NCI-H2081 treated with DMSO at 0.1 percent for 48 hours (cell line): ENCODE results near the gene CPLX1.
"Not testable (repeated sequence)": the region's sequence is repeated elsewhere in the genome, so short reads cannot be mapped to it uniquely, and the experiment has no call there.

Experiments used
- DNase-seq: peaks from one replicate; lab custom pipeline; 2025; lab: John Stamatoyannopoulos, UW

Gene CPLX1

DNA sequence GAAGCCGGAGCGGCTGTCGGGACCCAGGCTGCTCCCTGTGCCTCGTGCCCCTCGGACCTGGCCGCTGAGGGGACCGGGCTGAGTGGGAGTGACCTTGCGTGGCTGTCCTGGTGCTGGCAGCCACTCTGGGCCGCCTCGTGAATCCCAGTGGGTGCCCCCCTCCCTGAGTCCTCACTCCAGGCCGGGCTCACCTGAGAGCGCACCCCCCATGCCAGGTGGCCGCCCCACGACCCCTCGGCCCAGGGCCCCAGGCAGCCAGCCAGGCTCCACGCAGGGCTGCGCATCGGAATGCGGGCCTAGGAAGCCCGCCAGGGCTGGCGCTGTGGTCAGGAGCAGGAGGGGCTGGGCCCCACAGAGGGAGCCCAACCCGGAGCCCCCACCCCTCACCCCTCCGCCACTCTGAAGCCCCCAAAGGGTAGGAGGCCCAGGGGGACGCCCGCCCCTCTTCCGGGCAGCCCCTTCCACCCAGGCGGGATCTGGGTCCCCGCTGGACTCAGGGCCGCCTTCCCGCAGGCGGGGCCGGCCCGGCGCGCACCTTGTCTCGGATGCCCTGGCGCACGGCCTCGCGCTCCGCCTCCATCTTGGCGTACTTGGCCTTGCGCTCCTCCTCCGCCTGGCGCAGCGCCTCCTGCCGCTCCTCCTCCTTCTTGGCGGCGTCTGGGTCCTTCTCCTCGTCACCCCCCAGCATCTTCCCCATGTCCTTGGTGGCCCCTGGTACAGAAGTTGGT lies 33.9 kb downstream of the CPLX1 start:
- no peak for DNase-seq

DNA sequence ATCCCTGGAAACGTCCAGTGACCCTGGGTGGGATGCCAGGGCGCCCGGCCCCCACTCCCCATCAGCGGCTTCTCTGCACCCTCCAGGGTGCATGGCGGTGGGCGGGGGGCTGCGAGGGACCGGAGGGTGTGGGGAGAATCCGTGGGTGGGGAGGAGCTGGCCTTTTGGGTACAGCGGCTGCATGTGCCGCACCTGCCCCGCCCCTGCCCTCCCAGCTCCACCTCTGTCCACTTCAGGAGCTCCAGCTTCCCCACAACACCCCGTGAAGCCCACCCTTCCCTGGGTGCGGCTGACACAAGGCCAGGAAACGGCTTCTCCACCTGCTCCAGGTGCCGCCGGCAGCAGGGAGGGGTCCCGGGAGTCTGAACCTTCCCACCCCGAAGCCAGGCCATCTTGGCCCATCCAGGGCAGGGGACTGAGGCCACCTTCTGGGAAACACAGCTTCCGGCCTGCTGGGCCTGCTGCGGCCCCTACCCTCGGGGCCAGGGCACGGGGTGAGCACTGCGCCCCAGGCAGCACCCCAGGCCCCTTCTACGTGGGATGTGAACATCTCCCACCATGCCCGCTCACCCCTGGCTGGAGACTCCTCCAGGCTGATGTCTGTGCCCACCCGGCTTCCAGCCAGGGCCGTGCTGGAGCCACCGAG lies 34.6 kb downstream of the CPLX1 start:
- DNase-seq = no peak

DNA sequence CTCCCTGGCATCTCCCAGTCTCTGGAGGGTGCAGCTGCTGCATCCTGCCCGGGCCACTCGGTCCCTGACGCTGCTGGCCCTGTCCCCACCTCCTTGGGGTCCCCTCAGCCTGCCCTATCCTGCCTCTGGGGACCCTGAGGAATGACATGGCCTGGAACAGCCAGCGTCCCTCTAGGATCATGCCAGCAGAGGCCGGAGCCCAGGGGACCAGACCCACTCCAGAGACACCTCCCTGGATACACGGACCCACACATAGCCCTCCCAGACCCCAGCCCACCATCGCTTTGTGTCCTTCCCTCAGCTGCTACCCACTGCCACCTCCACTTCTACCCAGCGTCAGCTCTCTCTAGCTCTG lies 35.5 kb downstream of the CPLX1 start:
- DNase-seq = no peak

DNA sequence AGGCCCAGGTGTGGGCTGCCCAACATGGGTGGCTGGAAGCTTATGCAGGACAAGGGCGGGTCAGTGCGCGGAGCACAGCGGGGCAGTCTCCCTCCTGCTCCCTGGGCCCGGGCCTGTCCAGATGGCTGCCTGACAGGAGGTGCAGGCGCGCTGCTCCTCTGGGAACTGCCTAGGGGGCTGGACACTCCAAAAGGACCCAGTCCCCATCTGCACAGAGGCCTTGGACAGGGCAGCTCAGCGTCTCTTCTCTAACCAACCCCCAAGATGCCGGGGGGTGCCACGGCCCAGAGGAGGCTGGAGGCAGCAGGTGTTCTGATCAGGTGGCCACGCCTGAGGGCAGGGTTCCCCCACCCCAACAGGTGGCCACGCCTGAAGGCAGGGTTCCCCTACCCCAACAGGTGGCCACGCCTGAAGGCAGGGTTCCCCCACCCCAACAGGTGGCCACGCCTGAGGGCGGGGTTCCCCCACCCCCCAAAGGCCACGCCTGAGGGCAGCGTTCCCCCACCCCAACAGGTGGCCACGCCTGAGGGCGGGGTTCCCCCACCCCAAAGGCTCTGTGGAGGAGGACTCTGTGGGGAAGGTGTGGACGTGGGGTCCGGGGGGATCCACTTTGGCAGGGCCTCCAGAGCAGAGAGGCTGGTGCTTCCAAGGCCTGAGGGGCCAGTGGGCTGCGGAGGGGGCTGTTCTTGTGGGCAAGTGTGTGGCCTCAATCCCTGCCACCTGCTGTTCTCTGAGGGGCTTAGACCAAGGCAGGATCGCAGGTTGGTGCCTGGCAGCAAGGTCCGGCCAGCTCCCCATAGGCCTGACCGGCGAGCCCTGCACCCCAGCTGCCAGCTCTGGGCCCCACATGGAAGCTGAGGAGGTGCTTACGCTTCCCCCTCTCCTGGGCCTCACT lies 36.1 kb downstream of the CPLX1 start:
- DNase-seq = no peak

DNA sequence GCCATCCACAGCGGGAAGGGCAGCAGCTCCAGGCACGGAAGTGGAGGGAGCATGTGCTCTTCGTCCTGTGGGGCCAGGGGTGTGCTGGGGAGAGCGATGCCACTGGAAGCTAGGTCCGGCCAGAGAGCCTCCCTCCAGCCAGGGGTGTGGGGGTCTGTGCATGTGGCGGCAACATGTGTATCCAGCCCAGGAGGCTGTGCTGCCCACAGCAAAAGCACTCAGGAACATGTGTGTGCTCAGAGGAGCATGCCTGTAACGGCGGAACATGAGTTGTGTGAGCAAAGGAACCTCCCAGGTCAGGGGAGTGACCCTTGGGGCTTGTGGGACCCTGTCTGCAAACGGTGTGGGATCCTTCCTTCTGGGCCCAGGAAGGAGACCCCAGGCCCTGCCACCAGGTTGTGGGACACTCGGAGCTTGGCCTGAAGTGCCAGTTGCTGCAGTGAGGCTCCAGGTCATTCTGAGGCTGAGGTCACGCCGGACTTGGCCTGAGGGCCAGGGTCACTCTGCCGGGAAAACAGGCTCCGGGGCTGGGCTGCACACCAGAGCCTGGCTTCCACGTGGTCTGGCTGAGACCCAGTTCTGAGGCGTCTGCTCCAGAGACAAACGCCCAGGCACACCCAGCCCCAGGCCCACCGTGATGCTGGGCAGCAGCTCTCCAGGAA lies 37.2 kb downstream of the CPLX1 start:
- DNase-seq = no peak

DNA sequence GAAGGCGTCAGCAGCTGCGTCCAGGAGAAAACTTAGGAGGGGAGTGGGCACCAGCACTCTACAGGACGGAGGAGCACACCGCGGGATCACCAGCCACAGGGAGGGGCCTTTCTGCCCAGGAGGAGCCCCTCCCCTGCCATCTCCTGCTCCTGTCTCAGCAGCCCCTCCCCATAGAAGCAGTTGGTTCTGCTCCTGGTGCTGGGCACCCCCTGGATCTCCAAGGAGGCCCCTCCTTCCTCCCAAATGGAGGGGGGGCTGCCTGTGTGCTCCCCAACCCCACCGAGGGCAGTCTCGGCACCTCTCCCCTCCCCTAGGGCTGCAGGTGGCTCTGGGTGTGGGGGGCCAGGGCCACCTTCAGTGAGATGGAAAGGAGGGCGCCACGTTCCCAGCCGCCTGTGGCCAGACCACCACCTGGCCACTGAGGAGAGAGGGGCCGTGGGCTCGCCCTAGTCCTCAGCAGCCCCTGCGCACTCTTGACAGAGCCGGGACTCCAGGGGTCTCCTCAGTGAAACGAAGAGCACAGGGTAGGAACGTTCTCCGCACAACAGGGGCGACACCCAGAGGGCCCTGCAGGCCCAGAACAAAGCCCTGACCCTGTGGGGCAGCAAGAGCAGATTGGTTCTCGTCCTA lies 37.8 kb downstream of the CPLX1 start:
- no peak for DNase-seq

DNA sequence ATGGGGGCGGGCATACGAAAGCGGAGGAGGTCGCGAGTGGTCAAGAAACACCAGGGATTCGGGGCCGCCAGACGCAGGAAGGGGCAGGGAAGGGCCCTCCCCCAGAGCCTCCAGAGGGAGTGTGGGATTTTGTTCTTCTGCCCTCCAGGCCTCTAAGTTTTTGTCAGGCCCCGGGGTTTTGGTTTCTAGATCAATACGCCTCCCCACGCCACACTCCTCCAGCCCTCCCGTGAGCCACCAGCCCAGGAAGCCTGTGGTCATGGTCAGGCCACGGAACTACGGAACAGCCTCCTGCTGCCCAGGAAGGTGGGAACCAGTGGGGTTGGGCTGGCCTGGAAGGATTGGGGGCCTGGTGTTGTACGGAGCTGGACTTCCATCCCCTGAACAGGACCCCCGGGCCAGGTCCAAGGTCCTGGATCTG lies 38.4 kb downstream of the CPLX1 start:
- DNase-seq = no peak

DNA sequence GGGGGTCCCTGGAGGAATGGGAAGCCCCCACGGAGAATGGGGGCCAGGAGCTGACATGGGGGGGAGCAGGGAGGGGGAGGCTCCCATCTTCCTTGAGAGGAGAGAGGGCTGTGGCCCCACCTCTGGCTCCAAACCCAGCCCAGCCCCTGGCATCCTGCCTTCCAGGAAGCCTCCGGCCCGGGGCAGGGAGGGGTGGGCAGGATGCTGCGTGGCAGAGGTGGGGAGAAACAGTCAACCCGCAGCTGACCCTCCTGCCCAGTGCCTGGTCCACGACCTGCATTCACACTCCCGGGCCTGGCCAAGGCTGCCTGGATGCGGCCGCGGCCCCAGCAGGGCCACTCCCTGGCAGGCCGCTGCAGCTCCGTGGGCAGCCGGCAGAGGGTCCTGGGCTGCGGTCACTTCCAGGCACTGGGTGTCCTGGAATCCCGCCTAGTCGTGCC lies 39.0 kb downstream of the CPLX1 start:
- no peak for DNase-seq

DNA sequence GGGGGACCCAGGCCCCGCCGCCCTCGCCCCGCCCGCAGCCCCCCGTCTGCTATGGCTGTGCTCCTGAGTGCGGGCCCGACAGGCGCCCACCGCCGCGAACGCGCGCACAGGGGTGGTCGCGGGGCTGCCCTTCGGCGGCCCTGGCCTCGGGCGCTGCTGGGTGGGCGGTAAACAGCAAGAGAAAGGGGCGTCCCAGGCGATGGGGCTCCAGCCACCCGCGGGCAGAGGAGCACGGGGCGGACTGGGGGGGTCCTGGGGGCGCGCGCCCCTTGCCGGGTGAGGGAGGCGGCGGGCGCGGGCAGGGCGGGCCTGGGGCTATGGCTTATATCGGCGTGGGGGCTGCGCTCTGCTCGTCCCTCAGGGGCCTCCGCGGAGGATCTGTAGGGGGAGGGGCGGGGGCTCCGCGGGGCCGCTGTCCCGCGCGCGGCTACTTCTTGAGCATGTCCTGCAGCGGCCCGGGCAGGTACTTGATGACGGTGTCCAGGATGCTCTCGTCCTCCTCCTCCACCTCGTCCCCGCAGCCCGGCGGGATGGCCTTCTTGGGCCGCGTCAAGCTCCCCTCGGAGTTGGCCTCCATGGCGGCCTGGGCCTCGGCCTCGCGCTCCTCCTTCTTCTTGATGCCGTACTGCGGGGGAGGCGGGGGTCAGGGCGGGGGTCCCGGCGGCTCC lies 39.7 kb downstream of the CPLX1 start:
- no peak for DNase-seq

DNA sequence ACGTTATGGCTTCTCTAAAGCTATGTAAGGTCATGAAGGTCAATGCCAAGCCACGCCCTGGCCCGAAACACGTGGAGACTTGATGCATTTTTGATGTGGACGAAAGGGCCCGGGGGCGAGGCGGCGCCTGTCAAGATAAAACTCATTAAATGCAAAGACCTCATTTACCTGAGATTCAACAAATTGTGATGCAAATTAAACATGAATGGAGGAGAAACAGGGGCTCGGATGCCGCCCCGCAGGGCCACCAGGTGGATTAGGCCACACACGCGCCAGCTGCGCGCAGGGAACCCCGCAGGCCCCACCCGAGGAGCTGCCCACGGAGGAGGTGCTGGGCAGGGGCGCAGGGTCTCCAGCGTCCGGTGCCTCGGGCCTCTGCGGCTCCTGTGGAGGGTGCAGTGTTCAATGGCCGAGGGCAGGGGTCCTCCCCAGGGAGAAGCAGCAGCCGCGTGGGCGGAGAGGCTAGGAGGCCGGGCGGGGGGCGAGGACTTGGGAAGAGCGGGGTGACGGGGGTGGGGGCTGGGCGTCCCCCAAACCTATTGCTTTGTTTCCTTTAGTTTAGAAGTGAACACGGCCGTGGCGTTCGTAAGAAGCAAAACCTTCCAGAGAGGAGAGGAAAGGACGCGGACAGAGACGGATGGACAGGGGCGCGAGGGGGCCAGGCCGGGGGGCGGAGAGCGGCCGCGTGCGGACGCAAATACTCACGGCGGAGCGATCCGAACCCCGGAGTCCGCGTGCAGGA lies 40.4 kb downstream of the CPLX1 start:
- no peak for DNase-seq

DNA sequence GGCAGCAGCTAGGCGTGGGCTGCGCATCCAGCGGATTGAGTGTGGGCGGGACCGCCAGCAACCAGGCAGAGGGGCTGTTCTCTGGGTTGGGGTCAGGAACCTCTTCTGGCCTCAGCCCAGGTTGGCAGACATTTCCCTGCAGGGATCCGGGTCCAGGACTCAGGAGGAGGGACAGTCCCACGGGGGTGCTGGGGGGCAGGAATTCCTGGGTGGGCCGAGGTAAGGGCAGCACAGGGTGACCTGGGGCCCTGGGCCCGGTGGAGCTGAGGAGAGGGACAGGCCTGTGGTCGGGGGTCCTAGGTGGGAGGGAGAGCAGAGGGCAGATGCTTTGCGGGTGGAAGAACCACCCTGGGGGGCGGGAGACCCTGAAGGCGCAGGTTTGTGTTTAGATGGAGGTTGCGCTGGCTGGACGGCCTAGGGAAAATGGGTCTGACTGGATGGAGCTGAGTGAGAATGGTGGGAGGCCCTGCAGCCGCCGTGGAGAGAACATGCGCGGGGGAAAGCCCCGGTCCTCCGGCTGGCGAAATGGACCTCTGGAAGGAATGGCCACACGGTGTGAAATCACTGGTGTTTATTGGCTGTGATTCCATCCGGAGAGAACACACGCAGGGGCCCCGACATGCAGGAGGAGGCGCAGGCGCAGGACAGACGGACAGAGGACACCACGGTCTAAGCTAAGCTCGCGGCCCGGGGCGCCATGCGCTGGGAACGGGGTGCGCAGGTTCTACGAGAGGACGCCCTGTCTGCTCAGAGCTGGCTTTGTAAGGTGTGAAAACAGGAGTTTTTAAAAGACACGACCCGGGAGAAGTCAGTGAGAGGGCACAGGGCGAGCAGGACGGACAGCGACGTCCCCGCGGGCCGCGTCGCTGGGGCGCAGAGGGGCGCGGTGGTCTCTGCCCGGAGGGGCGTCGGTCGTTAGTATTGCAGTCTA lies 41.3 kb downstream of the CPLX1 start:
- no peak for DNase-seq

DNA sequence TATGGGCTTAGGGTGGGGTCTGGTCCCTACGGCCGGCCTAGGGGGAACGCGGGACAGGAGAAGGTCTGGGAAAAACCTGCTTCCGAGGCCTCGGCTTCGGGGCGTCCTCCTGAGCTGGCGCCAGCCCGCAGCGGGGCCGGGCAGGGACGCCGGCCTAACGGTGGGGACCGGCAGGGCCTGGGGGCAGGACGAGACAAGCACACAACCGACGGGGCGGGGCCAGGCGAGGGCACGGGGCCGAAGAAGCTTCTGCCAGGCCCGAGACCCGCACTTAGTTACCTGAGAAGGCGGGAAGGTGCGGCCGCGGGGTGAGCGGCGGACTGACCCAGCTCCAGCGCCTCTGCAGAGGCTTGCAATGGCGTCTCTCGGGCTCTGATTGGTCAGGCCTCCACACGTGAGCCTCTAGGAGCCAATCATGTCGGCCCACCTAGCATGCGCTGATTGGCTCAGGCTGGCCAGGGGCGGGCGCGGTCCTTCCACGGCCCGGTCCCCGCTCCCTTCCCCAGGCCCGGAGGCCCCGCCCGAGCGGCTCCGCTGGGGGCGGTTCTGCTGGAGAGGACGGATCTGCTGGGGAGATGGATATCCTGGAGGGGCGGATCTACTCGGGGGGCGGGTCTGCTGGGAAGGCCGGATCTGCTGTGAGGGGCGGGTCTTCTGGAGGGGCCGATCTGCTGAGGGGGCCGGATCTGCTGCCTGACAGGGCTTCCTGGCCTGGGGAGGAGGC lies 44.3 kb downstream of the CPLX1 start:
- peak; percentile 96 for DNase-seq

DNA sequence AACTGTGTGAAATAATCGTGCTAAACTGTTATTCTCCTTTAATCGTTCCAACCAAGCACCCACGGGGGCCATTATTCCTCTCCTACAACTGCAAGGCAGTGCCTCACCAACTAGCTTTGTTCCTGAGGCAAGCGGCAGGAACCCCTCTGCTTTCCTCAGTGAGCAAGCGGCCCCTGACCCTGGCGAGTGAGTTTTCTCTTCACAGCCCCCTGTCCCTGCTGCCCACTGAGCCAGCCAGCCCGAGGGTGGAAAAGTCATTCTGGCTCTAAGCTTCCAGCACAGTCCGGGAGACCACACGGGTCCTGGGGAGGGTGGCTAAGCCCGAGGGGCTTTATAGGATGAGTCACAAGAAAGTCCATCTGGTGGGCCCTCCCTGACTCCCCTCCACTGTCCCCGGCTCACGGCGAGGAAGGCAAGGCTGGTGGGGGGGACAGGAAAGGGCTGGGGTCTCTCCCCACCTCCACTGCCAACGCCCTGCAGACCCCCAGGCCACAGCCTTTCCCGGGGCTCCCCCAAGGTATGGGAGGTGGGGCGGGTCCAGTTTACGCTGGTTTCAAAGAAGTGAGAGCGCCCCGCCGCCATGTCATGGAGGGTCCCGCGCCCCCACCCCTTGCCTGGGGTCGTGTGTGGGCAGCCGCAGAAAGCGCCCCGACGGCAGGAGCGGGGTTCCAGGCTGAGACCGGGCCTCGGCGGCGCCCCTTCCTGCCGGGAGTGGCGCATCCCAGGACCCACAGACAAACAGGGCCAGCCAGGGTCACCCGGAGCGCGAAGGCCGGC lies 45.0 kb downstream of the CPLX1 start:
- no peak for DNase-seq

DNA sequence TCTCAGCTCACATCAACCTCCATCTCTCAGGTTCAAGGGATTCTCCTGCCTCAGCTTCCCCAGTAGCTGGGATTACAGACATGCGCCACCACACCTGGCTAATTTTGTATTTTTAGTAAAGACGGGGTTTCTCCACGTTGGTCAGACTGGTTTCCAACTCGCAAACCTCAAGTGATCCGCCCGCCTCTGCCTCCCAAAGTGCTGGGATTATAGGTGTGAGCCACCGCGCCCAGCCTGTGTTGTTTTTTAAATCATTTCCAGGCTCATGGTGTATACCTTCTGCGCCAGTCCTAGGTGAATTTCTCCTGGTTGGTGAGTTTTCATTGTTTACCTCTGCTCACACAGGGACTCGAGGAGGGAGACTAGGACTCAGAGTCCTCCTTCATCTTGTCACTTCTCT lies 45.7 kb downstream of the CPLX1 start:
- not testable (repeated sequence) for DNase-seq

DNA sequence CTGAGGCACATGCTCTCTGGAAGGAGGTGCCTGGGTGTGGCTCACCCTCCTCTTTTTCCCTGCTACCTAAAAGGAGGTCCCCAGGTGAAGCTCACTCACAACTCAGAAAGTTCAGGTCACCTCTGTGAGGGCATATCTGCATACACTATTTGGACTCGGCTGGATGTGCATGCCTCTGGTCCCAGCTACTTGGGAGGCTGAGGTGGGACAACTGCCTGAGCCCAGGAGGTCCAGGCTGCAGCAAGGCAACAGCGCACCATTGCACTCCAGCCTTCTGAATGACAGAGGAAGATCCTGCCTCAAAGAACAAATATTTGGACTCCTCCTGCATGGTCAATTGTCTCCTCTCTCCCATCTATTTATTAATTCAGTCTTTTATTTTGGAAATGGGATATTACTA lies 46.4 kb downstream of the CPLX1 start:
- DNase-seq = no peak

DNA sequence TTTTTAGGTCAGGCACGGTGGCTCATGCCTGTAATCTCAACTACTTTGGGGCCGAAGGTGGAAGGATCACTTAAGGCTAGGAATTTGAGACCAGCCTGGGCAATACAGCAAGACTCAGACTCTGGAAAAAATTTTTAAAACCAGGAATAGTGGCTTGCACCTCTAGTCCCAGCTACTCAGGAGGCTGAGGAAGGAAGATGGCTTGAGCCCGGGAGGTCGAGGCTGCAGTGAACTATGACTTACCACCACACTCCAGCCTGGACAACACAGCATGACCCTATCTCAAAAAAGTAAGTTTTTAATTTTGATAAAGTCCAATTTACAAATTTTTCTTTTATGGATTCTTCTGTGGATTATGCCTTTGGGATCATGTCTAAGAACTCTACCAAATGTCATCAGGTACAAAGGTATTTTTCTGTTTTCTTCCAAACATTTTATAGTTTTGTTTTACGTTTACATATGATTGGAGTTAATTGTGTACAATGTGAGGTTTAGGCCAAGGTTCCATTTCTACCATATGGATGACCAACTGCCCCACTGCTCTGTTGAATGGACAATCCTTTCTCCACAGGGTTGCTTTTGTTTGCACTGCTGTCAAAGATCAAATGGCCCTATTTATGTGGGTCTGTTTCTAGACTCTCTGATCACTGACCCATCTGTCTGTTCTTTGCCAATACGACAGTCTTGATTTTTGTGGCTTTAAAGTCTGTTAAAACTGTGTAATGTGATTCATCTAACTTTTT lies 48.2 kb downstream of the CPLX1 start:
- DNase-seq = no peak

DNA sequence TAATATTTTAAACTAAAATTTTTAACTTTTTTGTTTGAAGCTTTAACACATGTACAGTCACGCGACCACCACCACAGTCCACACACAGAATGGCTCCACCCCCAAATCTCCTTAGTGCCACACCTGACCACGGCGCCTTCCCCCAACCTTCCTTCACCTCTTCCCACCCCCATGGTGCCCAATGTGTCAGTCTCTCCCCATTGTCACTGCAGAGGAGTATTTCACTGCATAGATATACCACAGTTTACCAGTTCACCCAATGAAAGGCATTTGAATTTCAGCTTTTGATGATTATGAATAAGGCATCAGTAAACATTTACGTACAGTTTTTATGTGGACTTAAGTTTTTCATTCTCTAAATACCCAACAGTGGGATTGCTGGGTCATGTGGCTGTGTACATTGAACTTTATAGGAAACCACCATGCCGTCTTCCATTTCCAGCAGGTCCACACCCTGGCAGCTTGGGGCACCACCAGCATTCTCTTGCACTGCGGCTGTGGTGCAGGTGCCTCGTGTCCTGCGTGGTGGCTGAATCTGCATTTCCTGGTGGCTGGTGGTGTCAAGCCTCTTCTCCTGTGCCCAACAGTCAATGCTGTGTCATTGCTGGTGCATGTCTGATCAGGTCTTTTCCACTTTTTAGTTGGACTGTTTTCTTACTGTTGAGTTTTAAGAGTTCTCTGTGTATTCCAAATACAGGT lies 49.0 kb downstream of the CPLX1 start:
- no peak for DNase-seq
